ENCODE results near the gene ZBED4. TPM values are rescaled to one million over a fixed set of nuclear protein-coding genes. Genes with fewer than 3 reads are reported as not detected.

Gene ZBED4
- total RNA-seq, 2 experiments from 2014 or later: 13.0 to 13.1 TPM

DNA sequence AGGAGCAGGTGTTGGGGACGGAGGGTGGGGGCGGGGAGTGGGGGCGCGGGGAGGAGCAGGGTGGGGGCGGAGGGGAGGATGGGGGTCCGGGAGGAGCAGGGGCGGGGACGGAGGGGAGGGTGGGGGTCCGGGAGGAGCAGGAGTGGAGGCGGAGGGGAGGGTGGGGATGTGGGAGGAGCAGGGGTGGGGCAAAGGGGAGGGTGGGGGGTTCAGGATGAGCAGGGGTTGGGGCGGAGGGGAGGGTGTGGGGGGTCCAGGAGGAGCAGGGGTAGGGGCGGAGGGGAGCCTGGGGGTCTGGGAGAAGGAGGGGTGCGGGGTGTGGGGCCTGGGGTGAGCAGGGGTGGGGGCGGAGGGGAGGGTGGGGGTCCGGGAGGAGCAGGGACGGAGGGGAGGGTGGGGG is 81.9 kb downstream of the ZBED4 start:
- intact Hi-C loops (cut with micrococcal nuclease): no loop called here
- no peak for DNase-seq
- H3K4me3 Mint-ChIP-seq: peak overlapping the region; percentile 36
- peaks cover 37% of the 10 kb centered on the region for H3K4me1 Mint-ChIP-seq (ENCODE audit: low read depth)
- peak overlapping the region; percentile 59 for H3K27ac Mint-ChIP-seq
- no peaks in the 10 kb centered on the region for H3K27me3 Mint-ChIP-seq (ENCODE audit: low read depth)
- H3K9me3 Mint-ChIP-seq: no peaks in the 10 kb centered on the region
- CTCF ChIA-PET: interaction anchor here (0.6 to 1.2 kb wide), 3 partner anchors 10 to 95 kb away, joined by 3 to 7 read pairs (median 3); no protein-coding TSS in a partner anchor
- peaks cover 6% of the 10 kb centered on the region for H3K36me3 Mint-ChIP-seq (ENCODE audit: low read depth)

DNA sequence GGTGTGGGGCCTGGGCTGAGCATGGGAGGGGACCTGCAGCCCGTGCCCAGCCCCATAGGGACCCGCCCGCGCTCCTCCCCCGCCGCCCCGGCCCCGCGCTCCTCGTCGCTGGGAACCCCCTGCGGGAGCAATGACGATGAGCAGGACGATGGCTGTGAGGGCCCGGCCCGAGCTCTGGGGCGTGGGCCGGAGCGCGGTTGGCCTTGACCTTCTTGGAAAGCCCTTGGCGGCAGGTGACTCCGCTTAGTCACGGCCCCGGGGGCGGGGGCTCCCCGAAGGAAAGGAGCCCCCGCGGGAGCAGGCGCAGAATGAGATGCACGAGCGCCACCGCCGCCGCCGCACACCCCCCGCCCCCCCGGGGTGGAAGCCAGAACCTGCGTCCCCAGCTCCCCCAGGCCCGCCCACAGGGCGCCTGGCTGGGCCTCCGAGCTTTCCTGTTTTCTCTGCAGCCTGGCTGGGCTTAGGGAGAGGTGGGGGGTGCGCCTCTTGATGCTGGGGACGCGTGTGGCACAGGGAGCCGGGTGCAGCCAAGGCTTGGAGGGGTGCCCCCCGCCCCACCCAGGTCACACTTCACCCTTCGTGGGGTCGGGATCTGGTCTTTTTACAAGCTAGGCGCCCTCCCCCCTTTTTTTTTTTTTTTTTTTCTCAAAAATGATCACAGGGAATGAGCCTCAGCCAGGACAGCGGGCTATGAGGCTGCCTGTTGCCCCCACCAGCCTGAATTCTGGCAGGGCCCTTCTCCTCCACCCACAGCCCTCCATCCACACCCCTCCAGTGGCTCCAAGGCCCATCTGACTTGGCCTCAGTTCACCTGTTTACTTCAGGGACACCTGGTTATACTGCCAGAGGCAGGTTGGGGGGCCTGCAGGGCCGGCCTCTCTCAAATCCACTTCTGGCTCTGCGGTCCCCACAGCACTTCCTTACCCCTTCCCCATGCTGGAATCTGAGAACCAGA is 82.7 kb downstream of the ZBED4 start:
- peaks cover 6% of the 10 kb centered on the region for H3K36me3 Mint-ChIP-seq (ENCODE audit: low read depth)
- no peaks in the 10 kb centered on the region for H3K27me3 Mint-ChIP-seq (ENCODE audit: low read depth)
- peaks cover 33% of the 10 kb centered on the region for H3K4me1 Mint-ChIP-seq (ENCODE audit: low read depth)
- H3K4me3 Mint-ChIP-seq: peak overlapping the region; percentile 57
- CTCF ChIA-PET: interaction anchor here (0.6 to 1.2 kb wide), 3 partner anchors 11 to 94 kb away, joined by 3 to 7 read pairs (median 3); no protein-coding TSS in a partner anchor
- no peaks in the 10 kb centered on the region for H3K9me3 Mint-ChIP-seq
- intact Hi-C loops (cut with micrococcal nuclease): loop anchor here (1.0 to 2.0 kb wide), 4 partner anchors 26 to 255 kb away; no protein-coding TSS in a partner anchor
- H3K27ac Mint-ChIP-seq: peak overlapping the region; percentile 90
- DNase-seq: peak; percentile 99

DNA sequence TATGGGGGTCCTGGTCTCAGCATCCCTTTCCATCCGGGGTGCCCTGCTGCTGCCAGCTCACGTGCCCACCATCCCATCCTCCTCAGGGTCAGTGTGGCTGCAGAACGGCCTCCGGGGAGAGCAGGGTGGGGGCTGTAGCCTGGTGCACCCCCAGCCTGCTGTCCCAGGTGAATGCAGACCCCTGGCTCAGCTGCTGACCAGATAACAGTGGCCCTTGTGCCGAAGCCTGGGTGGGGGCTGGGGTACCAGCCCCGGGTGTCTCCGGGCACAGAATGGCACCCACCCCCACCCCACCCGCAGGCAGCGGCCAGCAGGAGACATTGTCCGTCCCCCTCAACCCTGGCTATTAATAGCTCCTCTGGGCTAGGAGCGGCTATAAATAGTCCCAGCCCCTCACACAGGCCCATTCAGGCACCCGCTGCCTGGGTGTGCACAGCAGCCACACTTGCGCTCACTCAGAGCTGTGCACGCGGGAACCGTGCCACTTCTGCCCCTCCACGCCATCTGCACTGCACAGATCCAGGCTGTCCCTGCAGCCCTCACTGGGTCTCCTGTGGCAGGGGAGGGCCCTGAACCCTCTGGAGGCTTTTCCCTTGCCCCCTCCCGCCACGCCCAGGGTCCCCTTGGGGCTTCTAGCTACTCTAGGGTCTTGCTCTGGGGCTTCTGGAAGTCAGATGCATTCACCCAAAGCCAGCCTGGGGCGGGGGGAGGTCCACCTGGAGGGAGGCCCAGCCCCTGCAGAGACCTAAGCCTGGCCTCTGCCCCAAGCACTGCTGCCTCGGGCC is 83.5 kb downstream of the ZBED4 start:
- DNase-seq: no peak
- Mint-ChIP-seq H3K36me3 (ENCODE audit: low read depth) (peaks cover 6% of the 10 kb centered on the region), H3K27me3 (ENCODE audit: low read depth) (no peaks in the 10 kb centered on the region), H3K4me3 (peak overlapping the region; percentile 57), H3K9me3 (no peaks in the 10 kb centered on the region), H3K27ac (peak overlapping the region; percentile 90), H3K4me1 (ENCODE audit: low read depth) (peaks cover 28% of the 10 kb centered on the region)
- intact Hi-C loops (cut with micrococcal nuclease): loop anchor here (1.0 to 2.0 kb wide), 4 partner anchors 25 to 254 kb away; no protein-coding TSS in a partner anchor
- CTCF ChIA-PET: interaction anchor here (1.2 kb wide), 2 partner anchors 12 to 93 kb away, joined by 3 to 7 read pairs; no protein-coding TSS in a partner anchor

DNA sequence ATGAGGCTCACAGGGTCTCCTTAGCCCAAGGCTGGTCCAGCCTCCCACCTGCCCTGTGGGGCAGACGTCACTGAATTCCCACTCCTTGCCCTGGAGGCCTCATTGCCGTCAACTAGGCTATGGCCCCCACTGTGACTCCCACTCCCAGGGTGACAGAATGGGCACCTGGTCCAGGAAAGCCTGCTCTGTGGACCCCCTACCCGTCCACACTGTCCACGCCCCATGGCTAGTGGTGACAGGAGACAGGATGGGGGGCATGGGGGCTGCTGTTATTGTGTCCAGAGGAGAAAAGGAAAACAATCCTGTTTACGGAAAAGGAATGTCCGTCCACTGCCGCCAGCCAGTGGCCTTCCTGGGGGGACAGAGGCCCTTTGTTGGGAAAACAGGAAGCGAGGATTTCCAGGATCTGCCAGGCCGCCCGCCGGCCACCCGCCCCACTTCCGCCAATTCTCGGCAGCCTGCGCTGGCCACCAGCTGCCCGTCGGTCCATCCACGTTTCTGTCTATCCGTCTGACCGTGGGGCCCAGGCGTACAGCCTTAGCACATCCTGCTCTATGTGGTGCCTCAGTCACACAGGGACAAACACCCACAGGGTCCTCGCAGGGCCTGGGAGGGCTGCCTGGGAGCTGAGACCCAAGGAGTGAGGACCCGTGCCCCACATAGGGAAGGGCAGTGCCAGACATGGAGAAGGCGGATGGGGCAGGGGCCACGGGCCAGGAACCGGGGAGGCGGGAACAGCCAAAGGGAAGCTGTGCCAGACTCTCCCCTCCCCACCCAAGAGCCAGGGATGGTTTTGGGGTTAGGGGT is 84.3 kb downstream of the ZBED4 start:
- intact Hi-C loops (cut with micrococcal nuclease): loop anchor here (2.0 kb wide), 2 partner anchors 39 to 253 kb away; no protein-coding TSS in a partner anchor
- peaks cover 22% of the 10 kb centered on the region for H3K4me1 Mint-ChIP-seq (ENCODE audit: low read depth)
- no peak overlapping the region for H3K4me3 Mint-ChIP-seq
- peak overlapping the region; percentile 53 for H3K27ac Mint-ChIP-seq
- no peaks in the 10 kb centered on the region for H3K9me3 Mint-ChIP-seq
- DNase-seq: no peak
- CTCF ChIA-PET: no interaction called here
- H3K27me3 Mint-ChIP-seq (ENCODE audit: low read depth): no peaks in the 10 kb centered on the region
- H3K36me3 Mint-ChIP-seq (ENCODE audit: low read depth): peaks cover 4% of the 10 kb centered on the region

DNA sequence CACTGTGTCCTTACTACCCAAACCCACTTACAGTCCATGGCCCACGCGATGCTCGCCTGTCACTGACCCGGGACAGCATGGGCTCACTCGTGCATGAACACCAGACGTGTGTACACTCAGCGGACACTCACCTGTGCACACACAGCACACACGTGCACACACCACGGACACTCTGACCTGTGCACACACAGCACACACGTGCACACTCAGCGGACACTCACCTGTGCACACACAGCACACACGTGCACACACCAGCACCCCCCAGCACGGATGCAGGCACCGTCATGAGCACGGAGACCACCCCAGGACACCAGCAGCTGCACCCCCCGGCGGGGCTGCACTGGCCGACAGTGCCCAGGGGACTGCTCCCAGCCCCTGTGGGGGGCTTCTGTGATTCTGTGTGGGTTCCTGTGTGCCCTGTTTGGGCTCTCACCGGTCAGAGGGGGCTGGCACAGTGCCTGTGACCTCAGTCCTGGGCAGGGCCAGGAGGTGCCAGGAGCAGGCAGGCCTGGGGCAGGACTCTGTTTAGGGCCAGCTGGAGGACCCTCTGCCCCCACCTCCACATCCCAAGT is 85.0 kb downstream of the ZBED4 start:
- CTCF ChIA-PET: interaction anchor here (0.6 kb wide), 1 partner anchor 98 kb away, joined by 3 read pairs; no protein-coding TSS in a partner anchor
- no peak overlapping the region for H3K4me3 Mint-ChIP-seq
- peaks cover 16% of the 10 kb centered on the region for H3K4me1 Mint-ChIP-seq (ENCODE audit: low read depth)
- H3K9me3 Mint-ChIP-seq: no peaks in the 10 kb centered on the region
- H3K36me3 Mint-ChIP-seq (ENCODE audit: low read depth): no peaks in the 10 kb centered on the region
- H3K27me3 Mint-ChIP-seq (ENCODE audit: low read depth): no peaks in the 10 kb centered on the region
- H3K27ac Mint-ChIP-seq: peak overlapping the region; percentile 47
- DNase-seq: no peak
- intact Hi-C loops (cut with micrococcal nuclease): no loop called here

Other genes with a start within 250 kb of the ZBED4 start
- gene BRD1, start 26.0 kb upstream of the ZBED4 start, total RNA-seq: 10 to 100 TPM; 26.0 to 27.0 TPM
- 1 to 10 TPM; 7.4 to 9.6 TPM for gene ALG12, start 64.6 kb downstream of the ZBED4 start, total RNA-seq
- 10 to 100 TPM; 15.3 to 16.2 TPM for gene CRELD2, start 64.8 kb downstream of the ZBED4 start, total RNA-seq
- 100 to 1,000 TPM; 202 to 210 TPM for gene PIM3, start 106.9 kb downstream of the ZBED4 start, total RNA-seq
- under 1 TPM; 0.12 to 0.15 TPM for gene IL17REL, start 158.9 kb downstream of the ZBED4 start, total RNA-seq
- gene TTLL8, start 204.5 kb downstream of the ZBED4 start, total RNA-seq: not detected
- gene MLC1, start 231.6 kb downstream of the ZBED4 start, total RNA-seq: under 1 TPM in 1 of 2 experiments, not detected in 1; 0.05 TPM
- gene MOV10L1, start 236.2 kb downstream of the ZBED4 start, total RNA-seq: not detected

Data from activated naive CD4-positive, alpha-beta T cell treated with anti-CD3 and anti-CD28 coated beads for 36 hours (primary cell).